Pancreas (tissue), 10 donors: ENCODE measurements around the gene ADAM23. TPM values are rescaled to one million over a fixed set of nuclear protein-coding genes. Genes with fewer than 3 reads are reported as not detected.

Experiments used
- ATAC-seq, 4 donors: fragments of 200-7000 bp; cut with Tn5 transposase; one replicate each; pipeline versions ENCODE4 v1.8.0 to v1.9.1; 2020; ENCODE audit warnings: mild to moderate bottlenecking in 4 of 4, moderate library complexity in 4 of 4
- DNase-seq, 6 donors: peaks; one replicate each; pipeline ENCODE4 v3.0.0-alpha.2; 2020
- FAIRE-seq: peaks from 2 replicates; lab custom pipeline; 2012; peaks lifted over from hg19 to GRCh38; lab: Jason Lieb, UNC
- H3K27ac ChIP-seq, 4 donors: fragments of 200-600 bp; sonication (generic); 1 replicate in 3 of 4; 2 replicates in 1 of 4; pipeline versions ENCODE4 v1.5.0 to v1.8.0; 2020
- H3K27me3 ChIP-seq, 4 donors: fragments of 200-600 bp; one replicate each; pipeline ENCODE4 v1.8.0; 2021
- H3K36me3 ChIP-seq, 3 donors: fragments of 200-600 bp; sonication (generic) in 1 of 3; one replicate each; pipeline versions ENCODE4 v1.5.0 to v1.8.0; 2020 to 2021
- H3K4me1 ChIP-seq, 3 donors: fragments of 200-600 bp; one replicate each; pipeline ENCODE4 v1.8.0; 2021
- H3K4me3 ChIP-seq, 4 donors: fragments of 200-600 bp; sonication (generic) in 2 of 4; one replicate each; pipeline versions ENCODE4 v1.5.0 to v1.8.0; 2020 to 2021
- H3K9me3 ChIP-seq, 4 donors: fragments of 200-600 bp; one replicate each; pipeline ENCODE4 v1.8.0; 2021
- WGBS, 2 donors: extraction: QIAGEN DNeasy Blood & Tissue Kit; methylation state at CpG; one replicate each; pipeline ENCODE4 v1.1.7; 2013; 5-methylcytosine and 5-hydroxymethylcytosine counted together
- intact Hi-C, 3 donors: fragments of 100-400 bp; cut with DNase I; formaldehyde crosslinking; loops; one replicate each; pipeline versions ENCODE4 v1.11.1 to v1.14.2; 2022
- polyA plus RNA-seq, 2 donors: library from polyadenylated mRNA; stranded (reverse); fragments of 200-250 nt; gene quantifications; one replicate each; pipeline ENCODE4 v1.2.3, GENCODE V29; 2013
- total RNA-seq, 6 donors: library from RNA; stranded (reverse); fragmentation: NEBNext Ultra II Directional in 4 of 6; extraction: Animal tissue kit (Norgen Biotek cat#: 25700) in 4 of 6; gene quantifications; one replicate each; pipeline versions ENCODE4 v1.2.1 to v1.2.4, GENCODE V29; 2021 to 2023
- TF ChIP-seq, protein P1 (sequence below), 4 donors: fragments of 200-600 bp; sonication (generic) in 3 of 4; IDR thresholded peaks; one replicate each; pipeline versions ENCODE4 v1.5.0 to v1.8.0; 2021; ENCODE audit warnings: antibody characterized with exemption in 4 of 4
- donor health status: healthy with polysubstance abuse.
- donor health status: DM: no; HTN: no; CAD: no; lungs with moderate emphysema.
- donor health status: DM: no; HTN: no; CAD: no.
- donor health status: control.
- donor health status: control.
- donor health status: Bipolar disorder and iron deficiency.
- donor health status: DM: yes; HTN: yes; CAD: no.
- donor health status: DM: no; HTN: no; CAD: no.
- donor health status: DM: no; HTN: no; CAD: no.
- donor health status: DM: yes; HTN: yes; CAD: no.

ADAM23 gene
- total and polyA plus RNA-seq, 8 donors: 0.11 to 0.92 (median 0.55) TPM

DNA sequence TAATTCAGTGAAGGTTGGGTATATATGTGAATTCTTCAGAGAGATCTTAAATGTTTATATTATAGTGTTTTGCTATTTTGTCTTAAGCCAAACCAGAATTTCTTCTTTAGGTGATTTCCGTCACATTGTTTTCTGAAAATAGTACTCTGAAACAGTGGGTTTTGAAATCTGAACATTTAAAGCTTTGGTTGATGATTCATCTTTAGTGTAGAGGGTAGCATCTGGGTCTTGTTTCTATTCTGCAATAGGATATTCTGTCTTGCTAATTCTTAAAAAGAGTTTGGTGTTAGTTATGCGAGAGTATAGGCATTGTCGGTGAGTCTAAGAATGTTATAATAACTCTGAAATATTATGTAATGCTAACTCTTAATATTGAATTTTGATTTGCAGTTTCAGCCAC, 129.4 kb downstream of the ADAM23 start:
- Histone ChIP-seq H3K27me3 (no peaks in the 10 kb centered on the region), H3K27ac (no peak overlapping the region), H3K4me1 (no peaks in the 10 kb centered on the region), H3K36me3 (no peaks in the 10 kb centered on the region), H3K9me3 (no peaks in the 10 kb centered on the region), H3K4me3 (no peak overlapping the region)
- intact Hi-C loops: no loop called here
- FAIRE-seq (no peak), ATAC-seq (no peak), DNase-seq (no peak)
- TF ChIP-seq, protein P1, sequence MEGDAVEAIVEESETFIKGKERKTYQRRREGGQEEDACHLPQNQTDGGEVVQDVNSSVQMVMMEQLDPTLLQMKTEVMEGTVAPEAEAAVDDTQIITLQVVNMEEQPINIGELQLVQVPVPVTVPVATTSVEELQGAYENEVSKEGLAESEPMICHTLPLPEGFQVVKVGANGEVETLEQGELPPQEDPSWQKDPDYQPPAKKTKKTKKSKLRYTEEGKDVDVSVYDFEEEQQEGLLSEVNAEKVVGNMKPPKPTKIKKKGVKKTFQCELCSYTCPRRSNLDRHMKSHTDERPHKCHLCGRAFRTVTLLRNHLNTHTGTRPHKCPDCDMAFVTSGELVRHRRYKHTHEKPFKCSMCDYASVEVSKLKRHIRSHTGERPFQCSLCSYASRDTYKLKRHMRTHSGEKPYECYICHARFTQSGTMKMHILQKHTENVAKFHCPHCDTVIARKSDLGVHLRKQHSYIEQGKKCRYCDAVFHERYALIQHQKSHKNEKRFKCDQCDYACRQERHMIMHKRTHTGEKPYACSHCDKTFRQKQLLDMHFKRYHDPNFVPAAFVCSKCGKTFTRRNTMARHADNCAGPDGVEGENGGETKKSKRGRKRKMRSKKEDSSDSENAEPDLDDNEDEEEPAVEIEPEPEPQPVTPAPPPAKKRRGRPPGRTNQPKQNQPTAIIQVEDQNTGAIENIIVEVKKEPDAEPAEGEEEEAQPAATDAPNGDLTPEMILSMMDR (IDR thresholded peaks at IDR 0.05): no peak
- 81 to 92% methylated on average over 3 of the region's 3 CpGs for WGBS, 2 donors

DNA sequence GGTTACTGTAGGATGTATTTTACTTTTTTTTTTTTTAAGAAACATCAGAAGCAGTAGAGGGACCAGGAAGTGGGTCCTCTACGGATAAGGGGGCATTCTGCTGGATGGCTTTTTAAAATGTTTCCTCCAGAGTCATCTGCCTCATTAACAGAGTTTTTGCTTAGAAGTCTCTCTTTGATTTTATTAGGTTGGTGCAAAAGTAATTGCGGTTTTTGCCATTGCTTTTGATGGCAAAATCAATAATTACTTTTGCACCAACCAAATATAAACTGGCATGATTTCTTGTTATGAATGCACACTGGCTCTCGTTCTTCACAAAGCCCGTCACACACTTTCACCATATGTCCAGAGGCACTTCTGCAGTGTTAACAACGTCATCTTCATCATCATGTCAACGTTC, 130.5 kb downstream of the ADAM23 start:
- intact Hi-C loops: no loop called here
- H3K9me3 ChIP-seq: no peaks in the 10 kb centered on the region
- H3K4me1 ChIP-seq: no peaks in the 10 kb centered on the region
- no peak for ATAC-seq
- DNase-seq: no peak
- H3K36me3 ChIP-seq: no peaks in the 10 kb centered on the region
- H3K4me3 ChIP-seq: no peak overlapping the region
- no peaks in the 10 kb centered on the region for H3K27me3 ChIP-seq
- TF ChIP-seq, protein P1 (IDR thresholded peaks at IDR 0.05): no peak
- no peak for FAIRE-seq
- H3K27ac ChIP-seq: no peak overlapping the region
- WGBS, 2 donors: 69 to 73% methylated on average over 6 of the region's 6 CpGs

DNA sequence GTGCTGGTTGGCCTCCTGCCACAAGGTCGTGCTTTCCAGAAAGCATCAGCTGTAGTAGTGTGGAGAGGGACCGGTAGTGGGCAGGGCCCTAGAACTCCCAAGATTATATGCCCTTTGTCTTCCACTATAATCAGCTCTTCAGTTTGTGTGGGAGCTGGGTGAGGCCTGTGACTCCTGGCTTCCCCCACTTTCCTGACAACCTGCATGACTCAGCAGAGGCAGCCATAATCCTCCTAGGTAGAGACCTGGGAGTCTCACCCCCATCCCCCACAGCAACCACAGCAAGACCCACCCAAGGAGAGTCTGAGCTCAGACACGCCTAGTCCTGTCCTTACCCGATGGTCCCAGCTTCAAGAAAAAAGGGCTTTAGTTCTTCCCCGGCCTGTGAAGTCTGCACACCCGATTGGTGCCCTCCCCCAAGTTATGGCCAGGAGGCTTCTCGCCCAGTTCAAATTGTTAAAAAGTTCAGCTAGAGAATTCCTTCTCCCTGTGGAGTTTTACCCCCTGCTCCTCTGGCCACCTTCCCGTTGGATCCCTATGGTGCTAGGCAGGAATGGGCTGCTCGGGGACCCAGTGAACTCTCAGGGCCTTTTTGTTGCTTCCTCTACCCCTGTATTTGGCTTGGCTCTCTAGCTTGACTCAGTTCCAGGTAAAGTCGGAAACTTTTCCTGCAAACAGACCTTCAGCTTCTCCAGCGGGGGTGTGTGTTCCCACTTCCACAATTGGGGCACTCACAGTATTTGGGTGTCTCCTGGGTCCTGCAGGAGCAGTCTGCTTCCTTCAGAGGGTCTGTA, 141.2 kb downstream of the ADAM23 start:
- intact Hi-C loops: no loop called here
- H3K27ac ChIP-seq: no peak overlapping the region
- H3K27me3 ChIP-seq: no peaks in the 10 kb centered on the region
- H3K4me3 ChIP-seq: no peak overlapping the region
- no peaks in the 10 kb centered on the region for H3K4me1 ChIP-seq
- no peaks in the 10 kb centered on the region for H3K36me3 ChIP-seq
- H3K9me3 ChIP-seq: no peaks in the 10 kb centered on the region
- no peak for DNase-seq
- ATAC-seq: no peak
- WGBS, 2 donors: 77 to 78% methylated on average over 11 of the region's 11 CpGs
- TF ChIP-seq, protein P1 (IDR thresholded peaks at IDR 0.05): no peak
- FAIRE-seq: no peak

DNA sequence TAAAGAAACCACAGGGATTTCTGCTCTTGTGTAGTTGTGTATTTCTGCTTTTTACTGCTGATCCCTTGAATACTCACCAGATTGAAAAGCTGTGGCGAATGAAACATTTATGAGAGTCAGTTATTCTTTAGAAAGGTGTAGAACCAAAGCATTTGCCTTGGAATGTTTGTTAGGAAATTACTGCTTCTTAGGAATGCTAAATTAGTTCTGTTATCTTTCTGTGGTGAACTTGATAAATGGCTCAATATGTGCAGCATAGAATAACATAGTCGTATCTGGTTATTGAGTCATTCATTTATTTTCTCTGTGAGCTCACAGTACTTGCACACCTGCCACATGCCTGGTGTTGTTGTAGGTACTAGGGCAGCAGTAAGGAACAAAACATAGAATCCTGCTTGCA, 142.0 kb downstream of the ADAM23 start:
- no peaks in the 10 kb centered on the region for H3K9me3 ChIP-seq
- intact Hi-C loops: no loop called here
- no peaks in the 10 kb centered on the region for H3K36me3 ChIP-seq
- H3K27ac ChIP-seq: no peak overlapping the region
- DNase-seq (no peak), ATAC-seq (peak in 1 of 4 donors; percentile 44), FAIRE-seq (no peak)
- H3K4me1 ChIP-seq: no peaks in the 10 kb centered on the region
- 52 to 53% methylated on average over 2 of the region's 2 CpGs for WGBS, 2 donors
- H3K4me3 ChIP-seq: no peak overlapping the region
- TF ChIP-seq, protein P1 (IDR thresholded peaks at IDR 0.05): no peak
- no peaks in the 10 kb centered on the region for H3K27me3 ChIP-seq

DNA sequence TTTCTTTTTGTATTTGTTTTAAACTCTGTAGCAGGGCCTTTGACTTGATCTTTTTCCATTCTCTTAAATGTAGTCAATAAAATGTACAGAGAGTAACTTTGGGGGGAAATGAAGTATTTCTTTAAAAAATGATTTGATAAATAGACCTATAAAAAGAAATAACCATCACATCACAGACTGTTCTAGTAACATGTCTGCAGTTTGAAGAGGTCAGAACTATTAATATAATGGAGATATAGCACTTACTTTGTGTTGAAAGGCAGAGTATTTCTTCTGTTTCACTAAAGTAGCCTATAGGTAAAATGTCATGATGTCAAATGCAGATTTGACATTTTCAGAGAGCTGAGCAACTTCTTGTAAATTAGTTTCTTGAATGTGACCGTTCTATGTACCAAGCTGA, 143.3 kb downstream of the ADAM23 start:
- no peak for FAIRE-seq

More for the DNA sequence above, 143.3 kb downstream of the ADAM23 start:
- no peak overlapping the region for H3K27ac ChIP-seq
- no peaks in the 10 kb centered on the region for H3K4me1 ChIP-seq
- H3K36me3 ChIP-seq: no peaks in the 10 kb centered on the region
- WGBS, 2 donors: 75 to 88% methylated on average over 1 of the region's 1 CpG
- no peaks in the 10 kb centered on the region for H3K9me3 ChIP-seq
- TF ChIP-seq, protein P1 (IDR thresholded peaks at IDR 0.05): no peak
- ATAC-seq (no peak), DNase-seq (no peak)
- H3K27me3 ChIP-seq: no peaks in the 10 kb centered on the region
- no peak overlapping the region for H3K4me3 ChIP-seq
- intact Hi-C loops: no loop called here
